HepG2 (cell line): ENCODE data around the gene TMEM131. TPM values are rescaled to one million over a fixed set of nuclear protein-coding genes. Genes with fewer than 3 reads are reported as not detected.

ENCODE experiments used
- ARID5B ChIP-seq: IDR thresholded peaks from 2 replicates; pipeline ENCODE4 v1.4.0; 2020; ENCODE audit warnings: mild to moderate bottlenecking, missing genetic modification reagents
- E2F5 ChIP-seq: sonication (generic); formaldehyde crosslinking; conservative IDR thresholded peaks from 2 replicates; pipeline ENCODE4 v1.4.0; 2020; ENCODE audit warnings: missing genetic modification reagents
- ERF ChIP-seq: IDR thresholded peaks from 2 replicates; pipeline ENCODE4 v1.6.1; 2018; ENCODE audit warnings: missing biosample characterization, missing genetic modification reagents
- FOXP4 ChIP-seq: sonication (generic); formaldehyde crosslinking; IDR thresholded peaks from 2 replicates; pipeline ENCODE4 v1.4.0; 2020; ENCODE audit warnings: missing genetic modification reagents
- NFAT5 ChIP-seq: sonication (generic); formaldehyde crosslinking; IDR thresholded peaks from 2 replicates; pipeline ENCODE4 v1.4.0; 2020; ENCODE audit warnings: missing genetic modification reagents
- ZNF512B ChIP-seq: sonication (generic); formaldehyde crosslinking; IDR thresholded peaks from 2 replicates; pipeline ENCODE4 v1.5.1; 2020; ENCODE audit warnings: missing genetic modification reagents, mild to moderate bottlenecking, borderline replicate concordance
- ZSCAN9 ChIP-seq: IDR thresholded peaks from 2 replicates; pipeline ENCODE4 v1.6.1; 2016; ENCODE audit warnings: borderline replicate concordance
- polyA plus RNA-seq, 8 experiments: library from polyadenylated mRNA; depleted of rRNA in 3 of 8; stranded (reverse) in 7 of 8; unstranded in 1 of 8; fragments of >200 nt; fragmentation: Illumina TruSeq in 4 of 8; extraction: Trizol in 4 of 8; gene quantifications; 2 replicates each; pipeline versions ENCODE4 v1.2.1 to v1.2.3, GENCODE V29; 2011 to 2016; ENCODE audit warnings: low read depth in 4 of 8, missing spikeins in 1 of 8, mixed read lengths in 1 of 8; ENCODE audit not compliant: insufficient read depth in 1 of 8
- total RNA-seq, 5 experiments: library from RNA; depleted of rRNA; stranded (reverse); fragments of >200 nt; fragmentation: Illumina TruSeq; extraction: Trizol; gene quantifications; 2 replicates each; pipeline ENCODE4 v1.2.3, GENCODE V29; 2016; ENCODE audit warnings: low read depth in 1 of 5

TMEM131 gene
- total and polyA plus RNA-seq, 2 of the 13 experiments (the other 11 are each of a cell fraction or from before 2014, with no cell fraction given): 17.9 to 19.5 TPM

- TF ChIP-seq ZNF512B (0 out of 2 replicates have a peak, but pooled peaks have one; percentile 67), NFAT5 (CRISPR knock-in tag) (peak; percentile 82; the same call in 1 of the 2 replicates), E2F5 (CRISPR knock-in tag) (peak; percentile 58; the same call in 1 of the 2 replicates), FOXP4 (CRISPR knock-in tag) (peak; percentile 34; the same call in 1 of the 2 replicates), ARID5B (CRISPR knock-in tag) (peak; percentile 6; the same call in 1 of the 2 replicates), ERF (CRISPR knock-in tag) (peak; percentile 85), ZSCAN9 (CRISPR knock-in tag) (peak; percentile 90; the same call in 1 of the 2 replicates)
Observed at GRCh38 chr2:97995734-97996624, at the start of gene TMEM131 (continued).
